ENCODE data around the gene CAVIN4. TPM values are rescaled to one million over a fixed set of nuclear protein-coding genes. Genes with fewer than 3 reads are reported as not detected.

CAVIN4 gene, protein sequence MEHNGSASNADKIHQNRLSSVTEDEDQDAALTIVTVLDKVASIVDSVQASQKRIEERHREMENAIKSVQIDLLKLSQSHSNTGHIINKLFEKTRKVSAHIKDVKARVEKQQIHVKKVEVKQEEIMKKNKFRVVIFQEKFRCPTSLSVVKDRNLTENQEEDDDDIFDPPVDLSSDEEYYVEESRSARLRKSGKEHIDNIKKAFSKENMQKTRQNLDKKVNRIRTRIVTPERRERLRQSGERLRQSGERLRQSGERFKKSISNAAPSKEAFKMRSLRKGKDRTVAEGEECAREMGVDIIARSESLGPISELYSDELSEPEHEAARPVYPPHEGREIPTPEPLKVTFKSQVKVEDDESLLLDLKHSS
- total RNA-seq, result 12.9 TPM

DNA sequence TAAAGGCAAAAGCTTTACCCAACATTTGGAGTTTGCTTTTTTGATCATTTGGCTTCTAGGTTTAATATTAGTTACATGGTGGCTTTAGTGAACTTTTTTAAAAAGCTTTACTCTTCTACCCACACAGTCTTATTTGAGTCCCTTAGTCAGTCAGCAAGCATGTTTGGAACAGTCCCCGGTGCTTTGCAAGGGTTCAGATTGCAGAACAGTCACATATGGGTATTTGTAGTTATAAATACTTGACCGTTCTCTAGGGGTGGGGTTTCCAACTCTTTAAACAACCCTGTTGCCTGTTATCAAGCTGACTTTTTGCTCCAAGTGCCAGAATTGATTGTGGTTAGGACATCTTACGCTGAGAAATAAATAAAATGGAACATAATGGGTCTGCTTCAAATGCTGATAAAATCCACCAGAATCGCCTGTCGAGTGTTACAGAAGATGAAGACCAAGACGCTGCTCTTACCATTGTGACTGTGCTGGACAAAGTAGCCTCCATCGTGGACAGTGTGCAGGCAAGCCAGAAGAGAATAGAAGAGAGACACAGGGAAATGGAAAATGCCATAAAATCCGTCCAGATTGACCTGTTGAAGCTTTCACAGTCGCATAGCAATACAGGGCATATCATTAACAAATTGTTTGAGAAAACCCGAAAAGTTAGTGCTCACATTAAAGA lies at the start of gene CAVIN4:
Gene CAVIN4, plus strand, starts transcription at position 304 of the 673 bp plus-strand sequence. Its CDS starts 65 bp downstream, at position 369.
- DNase-seq, result no peak

DNA sequence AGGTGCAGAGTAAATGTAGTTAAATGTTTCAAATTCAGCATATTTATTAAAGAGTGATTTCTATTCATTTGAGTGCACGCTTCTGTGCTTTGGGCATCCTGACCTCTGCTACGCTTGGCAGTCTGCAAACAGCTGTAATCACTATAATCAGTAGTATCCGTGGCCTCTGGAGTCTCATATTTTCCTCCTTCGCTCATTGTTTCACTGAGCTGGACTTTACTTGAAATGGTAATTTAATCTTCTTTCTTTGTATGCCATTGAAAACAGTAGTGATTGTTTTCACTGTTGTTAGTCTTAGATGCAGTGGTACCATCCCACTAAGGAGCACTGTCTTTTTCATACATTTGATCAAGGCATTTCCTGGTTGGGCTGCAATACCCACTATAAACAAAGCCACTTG lies 43.5 kb upstream of the CAVIN4 start:
- no peak for DNase-seq

DNA sequence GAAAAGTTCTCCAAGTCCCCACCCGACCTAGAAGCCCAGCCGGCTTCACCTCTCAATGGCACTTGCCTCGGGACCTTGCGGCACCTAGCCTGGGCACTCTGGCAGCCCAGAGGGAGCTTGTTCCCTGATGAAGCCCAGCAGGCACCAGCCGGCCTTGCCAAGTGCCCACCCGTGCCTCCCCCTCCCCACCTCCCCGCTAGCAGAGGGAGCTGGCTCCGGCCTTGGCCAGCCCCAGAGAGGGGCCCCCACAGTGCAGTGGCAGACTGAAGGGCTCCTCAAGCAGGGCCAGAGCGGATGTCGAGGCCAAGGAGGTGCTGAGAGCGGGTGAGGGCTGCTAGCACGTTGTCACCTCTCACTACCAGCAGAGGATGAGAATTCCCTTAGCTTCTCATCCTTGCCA lies 37.6 kb upstream of the CAVIN4 start:
- DNase-seq, result no peak

DNA sequence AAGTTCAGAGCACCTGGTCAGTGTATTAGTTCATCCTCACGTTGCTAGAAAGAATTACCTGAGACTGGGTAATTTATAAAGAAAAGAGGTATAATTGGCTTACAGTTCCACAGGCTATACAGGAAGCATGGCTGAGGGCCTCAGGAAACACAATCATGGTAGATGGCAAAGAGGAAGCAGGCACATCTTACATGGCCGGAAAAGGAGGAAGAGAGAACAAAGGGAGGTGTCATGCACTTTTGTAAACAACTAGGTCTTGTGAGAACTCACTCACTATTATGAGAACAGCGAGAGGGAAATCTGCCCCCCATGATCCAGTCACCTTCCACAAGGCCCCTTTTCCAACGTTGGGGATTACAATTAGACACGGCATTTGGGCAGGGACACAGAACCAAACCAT lies 28.8 kb upstream of the CAVIN4 start:
- no peak for DNase-seq

DNA sequence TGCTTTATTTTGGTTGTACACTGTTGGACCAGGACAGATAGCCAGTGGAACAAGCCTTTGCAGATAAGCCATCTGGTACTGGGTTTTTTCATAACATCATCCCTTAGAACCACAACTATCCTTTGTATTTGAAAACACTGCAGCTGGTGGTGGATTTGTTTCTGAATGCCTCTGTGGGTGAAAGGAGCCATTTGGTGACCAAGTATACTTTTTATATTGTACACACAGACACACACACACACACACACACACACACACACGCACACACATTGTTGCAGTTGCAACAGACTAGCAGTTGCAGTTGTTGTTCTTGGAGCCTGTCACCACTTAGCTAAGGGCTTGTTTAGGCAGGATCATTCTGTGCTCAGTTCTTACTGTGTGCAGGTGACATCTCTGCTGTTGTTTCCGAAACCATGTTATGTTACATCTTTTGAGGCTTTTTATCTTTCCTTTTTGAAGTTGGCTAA lies 22.9 kb upstream of the CAVIN4 start:
- peak; percentile 7 for DNase-seq

DNA sequence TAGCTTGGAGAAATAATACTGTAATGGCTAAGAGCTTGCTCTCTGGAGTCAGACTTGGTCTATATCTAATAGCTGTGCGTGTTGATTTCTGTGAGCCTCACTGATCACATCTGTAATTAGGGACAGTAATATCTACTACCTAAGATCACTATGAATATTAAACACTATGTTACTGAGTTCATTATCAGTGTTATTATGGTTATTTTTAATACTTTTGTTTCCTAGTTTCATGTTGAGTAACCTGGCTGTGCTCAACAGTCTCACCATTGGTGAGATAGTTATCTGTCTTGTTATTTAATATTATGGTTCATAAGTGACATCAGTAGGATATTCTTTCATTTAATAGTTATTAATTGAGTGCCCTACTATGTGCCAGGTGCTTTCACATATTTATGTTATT lies 22.4 kb upstream of the CAVIN4 start:
- DNase-seq, result no peak

DNA sequence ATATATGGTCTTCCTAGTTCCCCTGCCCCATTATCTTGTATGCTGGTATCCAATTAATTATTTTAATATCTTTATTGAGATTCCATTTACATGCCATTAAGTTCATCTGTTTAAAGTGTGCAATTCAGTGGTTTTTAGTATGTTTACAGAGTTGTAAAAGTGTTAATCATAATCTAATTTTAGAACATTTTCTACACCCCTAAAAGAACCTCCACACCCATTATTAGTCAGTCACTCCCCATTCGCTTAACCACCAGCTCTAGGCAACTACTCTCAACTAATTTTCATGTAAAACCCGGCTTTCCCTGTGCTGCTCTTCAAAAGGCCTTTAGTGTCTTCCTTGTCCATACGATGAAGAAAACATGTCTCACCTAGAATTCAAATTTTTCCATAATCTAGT lies 20.8 kb upstream of the CAVIN4 start:
- DNase-seq, result no peak

DNA sequence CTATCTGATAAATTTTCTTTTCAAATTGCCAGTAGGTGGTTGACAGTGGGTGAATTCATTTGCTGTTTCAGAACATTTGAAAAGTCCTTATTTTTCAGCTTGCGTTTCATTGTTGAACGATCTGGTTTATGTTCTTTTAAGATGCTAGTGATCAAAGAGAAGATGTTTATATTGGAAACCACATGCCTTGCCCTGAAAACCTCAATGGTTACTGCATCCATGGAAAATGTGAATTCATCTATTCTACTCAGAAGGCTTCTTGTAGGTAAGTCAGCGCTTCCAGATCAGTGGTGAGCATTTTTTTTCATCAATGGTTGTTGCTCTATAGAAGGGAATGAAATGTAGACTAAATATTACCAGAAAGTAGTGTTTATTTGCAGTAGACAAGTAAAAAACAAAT lies 16.6 kb upstream of the CAVIN4 start:
- no peak for DNase-seq

DNA sequence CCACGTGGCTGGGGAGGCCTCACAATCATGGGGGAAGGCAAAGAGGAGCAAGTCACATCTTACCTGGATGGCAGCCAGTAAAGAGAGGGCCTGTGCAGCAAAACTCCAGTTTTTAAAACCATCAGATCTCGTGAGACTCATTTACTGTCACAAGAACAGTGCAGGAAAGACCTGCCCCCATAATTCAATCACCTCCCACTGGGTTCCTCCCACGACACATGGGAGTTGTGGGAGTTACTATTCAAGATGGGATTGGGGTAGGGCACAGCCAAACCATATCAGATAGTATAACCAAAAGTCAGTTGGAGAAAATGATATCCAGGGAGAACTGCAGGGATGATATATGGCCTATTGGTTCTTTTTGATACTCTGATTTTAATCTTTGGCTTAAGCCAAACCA lies 10.0 kb upstream of the CAVIN4 start:
- no peak for DNase-seq

DNA sequence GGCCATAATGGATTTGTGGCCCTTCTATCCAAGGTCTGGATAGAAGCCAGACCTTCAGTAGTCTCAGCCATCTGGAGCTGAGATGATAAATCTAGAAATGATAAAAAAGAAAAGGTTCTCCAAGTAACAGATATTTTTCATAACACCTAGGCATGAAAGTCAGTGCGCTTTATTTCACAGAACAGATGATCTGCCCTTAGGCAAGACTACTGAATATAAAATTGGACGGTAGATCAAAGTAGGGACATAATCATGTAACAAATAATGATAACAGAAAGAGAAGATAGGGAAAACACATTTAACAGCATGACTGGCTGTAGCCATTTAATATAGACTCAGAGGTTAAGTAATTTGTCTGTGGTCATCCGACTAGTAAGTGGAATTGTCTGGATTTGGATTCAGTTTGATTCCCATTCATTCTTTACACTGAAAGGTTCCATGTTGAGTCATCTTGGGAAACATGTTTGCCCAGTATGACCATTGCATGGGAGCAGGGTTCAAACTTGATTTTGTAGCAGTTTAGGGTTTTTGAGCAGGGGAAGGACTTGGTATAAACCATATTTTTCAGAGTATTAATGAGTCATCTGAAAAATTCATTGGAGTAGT lies 4.1 kb upstream of the CAVIN4 start:
- no peak for DNase-seq

DNA sequence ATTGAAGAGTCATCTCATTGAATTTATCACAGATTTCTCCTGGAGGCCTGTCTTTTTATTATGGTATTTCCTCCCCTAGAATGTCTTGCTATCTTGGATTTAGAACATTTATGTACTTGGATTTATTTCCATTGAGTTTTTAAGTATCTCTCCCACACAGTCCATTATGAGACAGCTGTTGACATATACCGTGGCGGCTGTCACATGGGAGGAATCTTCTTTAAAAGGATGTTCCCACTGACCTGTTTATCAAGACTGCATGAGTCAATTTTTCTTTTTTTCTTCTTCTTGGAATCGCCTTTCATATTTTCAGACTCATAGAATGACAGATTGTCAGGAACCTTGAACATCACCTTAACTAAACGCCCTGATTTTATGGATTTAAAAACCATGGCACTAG lies 2.9 kb upstream of the CAVIN4 start:
- DNase-seq, result no peak

DNA sequence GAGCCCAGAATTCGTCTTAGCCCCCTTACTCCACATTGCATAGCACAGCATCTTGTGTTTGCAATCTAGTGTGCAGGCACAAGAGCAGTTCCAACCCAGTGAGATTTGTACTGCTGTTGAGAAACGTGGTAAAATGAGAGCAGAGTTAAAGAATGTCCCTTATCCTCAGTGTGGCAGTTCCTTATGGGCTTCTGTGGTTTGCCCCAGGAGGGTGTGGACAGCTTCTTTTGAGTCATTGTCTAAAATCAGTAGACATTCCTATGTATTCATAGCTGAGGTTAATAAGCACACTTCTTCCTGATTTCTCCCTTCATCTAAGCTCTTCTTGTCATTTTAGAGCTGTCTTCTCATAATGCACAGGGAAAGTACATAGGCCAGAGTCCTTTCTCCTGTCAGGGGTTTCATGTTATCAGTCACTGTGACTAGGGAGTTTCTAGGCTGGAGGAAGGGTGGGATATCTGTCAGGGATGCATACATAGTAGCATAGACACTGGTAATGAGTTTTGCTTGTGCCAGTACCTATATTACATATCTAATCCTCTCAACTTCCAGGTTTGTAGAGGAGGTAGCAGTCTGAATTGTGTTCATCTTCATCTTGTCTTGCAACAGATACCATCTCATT lies 2.0 kb upstream of the CAVIN4 start:
- DNase-seq, result no peak

DNA sequence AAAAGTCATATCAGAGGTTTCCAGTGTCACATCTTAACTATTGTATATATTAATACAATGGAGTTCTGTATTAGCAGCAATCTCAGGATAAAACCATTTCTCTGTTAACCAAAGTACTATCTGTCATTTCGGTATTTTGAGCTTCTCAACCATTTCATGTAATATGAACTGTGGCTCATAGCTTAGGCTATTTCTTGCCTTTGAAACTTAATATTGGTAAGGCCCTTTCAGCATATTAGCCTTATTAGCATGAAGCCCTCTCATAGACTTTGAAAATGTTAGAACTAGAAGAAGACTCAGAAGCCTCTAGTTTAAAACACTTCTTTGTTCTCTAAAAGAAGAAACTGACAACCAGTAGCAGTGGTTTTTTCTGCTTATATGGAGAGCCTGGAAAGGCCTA lies 731 bp downstream of the CAVIN4 start:
- no peak for DNase-seq

DNA sequence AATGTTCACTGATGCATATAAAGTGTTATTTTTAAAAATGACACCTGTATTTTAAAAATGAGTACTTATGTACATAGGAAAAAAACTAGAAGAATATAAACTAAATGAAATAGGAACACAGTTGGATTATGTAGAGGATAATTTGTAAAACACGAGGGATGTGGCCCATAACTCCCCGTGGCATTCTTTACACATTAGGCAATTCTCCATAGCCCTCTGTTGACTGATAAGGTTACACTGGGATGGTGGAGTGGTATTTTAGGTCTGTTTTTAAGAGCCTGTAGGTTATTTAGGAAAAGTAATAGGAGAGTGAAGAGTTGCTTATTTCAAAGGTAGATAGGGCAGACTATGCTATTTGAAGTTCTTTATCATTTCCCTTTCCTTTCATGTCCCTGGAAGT lies 1.8 kb downstream of the CAVIN4 start:
- DNase-seq, result no peak

DNA sequence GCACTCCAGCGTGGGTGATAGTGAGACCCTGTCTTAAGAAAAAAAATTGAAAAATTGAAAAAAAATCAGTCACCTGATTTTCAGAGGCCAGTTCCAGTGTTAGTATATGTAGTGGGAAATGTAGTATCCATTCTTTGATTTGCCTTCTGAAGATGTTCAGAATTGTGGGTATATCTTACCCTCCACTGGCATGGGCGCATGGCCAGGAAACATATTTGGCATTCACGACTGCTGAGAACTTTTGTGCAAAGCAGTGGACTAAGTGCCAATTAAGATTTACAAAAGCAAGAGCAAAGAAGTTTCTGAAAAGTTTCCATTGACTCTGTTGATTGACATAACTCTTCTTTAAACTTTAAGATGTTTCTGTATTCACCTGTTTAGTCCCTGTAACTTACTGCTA lies 2.4 kb downstream of the CAVIN4 start:
- DNase-seq, result no peak

DNA sequence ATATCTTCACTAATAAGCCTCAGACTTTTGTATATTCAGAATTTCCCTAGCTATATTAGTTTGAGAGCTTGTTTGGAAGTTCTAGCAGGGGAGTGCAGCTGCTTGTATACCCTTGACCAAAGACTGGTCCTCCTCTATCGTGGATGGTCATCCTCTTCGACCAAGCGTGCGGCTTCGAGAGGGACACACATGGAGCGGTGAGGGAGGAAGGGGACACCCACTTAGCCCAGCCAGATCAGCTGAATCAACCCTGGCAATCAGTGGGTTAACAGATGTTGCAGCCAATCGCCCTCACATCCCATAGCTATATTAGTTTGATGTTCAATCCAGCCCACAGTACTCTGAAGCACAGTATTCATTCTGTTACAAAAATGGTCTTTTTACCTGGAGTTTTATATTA lies 3.2 kb downstream of the CAVIN4 start:
- no peak for DNase-seq

DNA sequence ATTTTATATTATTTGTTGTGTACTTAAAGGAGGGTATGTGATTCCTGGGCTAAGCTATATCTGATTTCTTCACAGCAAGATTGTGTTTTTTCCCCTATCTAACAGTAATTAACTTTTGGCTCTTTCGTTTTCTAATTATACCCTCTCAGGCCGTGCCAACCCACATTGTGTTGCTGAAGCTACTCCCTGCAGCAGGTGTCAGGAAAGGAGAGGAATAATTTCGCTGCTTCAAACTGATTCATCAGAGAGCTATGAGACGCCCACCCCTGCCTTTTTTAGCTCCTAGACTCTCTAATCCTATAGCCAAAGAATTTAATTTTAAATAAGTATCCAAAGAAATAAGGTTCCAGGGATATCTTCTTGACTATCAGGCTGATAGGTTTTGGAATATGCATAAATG lies 3.8 kb downstream of the CAVIN4 start:
- no peak for DNase-seq

DNA sequence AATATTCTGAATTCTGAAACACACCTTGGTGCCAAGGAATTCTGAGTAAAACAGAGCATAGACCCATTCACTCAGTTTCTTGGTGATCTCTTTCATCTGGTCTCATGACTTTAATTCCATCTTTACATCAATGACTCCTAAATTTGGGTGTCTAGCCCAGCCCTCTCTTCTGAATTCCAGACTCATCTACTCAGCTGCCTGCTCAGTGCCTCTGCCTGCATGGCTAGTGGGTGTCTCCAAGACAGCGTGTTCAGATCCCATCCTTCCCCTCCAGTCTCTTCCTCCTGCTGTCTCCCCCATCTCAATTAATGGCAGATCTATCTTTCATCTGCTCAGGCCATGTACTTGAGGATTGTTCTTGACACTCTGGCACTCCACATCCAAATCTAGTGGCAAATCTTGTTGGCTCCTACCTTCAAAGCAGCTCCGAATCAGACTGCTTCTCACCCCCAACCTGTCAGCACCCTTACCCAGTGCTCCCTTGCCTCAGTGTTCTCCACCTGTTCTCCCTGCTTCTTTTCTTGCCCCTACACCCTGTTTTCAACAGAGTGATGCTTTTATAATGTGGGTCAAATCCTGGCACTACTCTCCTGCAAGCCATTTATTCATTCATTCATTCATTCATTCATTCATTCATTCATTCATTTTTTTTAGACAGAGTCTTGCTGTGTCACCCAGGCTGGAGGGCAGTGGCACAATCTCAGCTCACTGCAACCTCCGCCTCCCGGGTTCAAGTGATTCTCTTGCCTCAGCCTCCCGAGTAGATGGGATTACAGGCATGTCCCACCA lies 5.3 kb downstream of the CAVIN4 start:
- DNase-seq, result no peak

DNA sequence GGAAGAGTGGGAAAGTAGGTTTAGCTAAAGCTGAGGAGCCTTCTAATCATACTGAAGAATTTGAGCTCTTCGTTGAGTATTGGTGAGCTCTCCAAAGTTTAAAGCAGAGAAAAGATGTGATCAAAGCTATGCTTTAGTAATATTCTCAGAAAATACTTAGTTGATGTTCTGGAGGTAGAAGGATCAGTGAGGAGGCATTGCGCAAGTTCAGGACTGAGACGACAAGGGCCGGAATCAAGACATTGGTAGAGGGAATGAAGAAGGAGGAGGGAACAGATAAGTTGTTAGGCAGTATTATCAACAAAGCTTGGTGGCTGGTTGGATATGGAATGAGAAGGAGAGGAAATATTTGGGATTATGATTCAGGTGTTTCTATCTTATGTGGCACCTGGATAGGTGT lies 7.1 kb downstream of the CAVIN4 start:
- no peak for DNase-seq

DNA sequence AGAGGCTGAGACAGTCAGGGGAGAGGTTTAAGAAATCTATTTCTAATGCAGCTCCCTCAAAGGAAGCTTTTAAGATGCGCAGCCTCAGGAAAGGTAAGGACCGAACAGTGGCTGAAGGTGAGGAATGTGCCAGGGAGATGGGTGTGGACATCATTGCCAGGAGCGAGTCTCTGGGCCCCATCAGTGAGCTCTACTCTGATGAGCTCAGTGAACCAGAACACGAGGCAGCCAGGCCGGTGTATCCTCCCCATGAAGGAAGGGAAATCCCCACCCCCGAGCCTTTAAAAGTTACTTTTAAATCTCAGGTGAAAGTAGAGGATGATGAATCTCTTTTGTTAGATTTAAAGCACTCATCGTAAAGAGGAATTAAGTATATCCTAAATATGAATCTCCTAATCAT lies 8.2 kb downstream of the CAVIN4 start:
- no peak for DNase-seq

DNA sequence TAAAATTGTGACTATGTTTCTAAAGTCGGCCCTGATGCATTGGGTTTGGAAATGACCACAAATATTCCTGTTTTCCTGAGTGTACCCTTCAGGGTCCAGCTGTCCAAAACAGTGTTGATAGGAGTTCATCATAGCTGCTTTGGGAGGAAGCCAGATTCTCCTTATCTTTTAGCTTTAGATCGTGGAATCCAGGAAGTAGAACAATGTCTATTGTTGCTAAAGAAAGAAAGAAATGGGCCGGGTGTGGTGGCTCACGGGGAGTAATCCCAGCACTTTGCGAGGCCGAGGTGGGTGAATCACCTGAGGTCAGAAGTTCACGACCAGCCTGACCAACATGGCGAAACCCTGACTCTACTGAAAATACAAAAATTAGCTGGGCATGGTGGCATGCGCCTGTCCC lies 9.5 kb downstream of the CAVIN4 start:
- DNase-seq, result no peak

DNA sequence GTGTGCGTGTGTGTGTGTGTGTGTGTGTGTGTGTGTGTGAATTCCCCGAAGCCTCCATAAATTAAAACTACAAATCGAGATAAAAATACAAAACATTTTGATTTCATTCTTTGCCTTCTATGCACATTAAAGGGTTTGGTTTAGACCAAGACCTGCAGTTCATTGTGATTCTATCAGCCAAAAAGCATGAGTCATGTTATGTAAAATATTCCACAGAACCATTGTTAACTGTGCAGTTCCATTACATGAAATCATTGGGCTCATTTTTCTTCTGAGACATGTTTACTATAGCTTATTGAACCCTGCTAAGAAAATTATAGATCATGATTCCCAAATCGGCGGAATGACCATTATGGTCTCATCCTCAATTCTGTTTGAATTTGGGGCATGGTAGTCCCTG lies 11.7 kb downstream of the CAVIN4 start:
- no peak for DNase-seq

Data from occipital lobe (tissue), 2 donors.